RKO (cell line): Measurements from ENCODE around the gene DCTN4.

Experiments used
- DNase-seq: peaks from one replicate; pipeline ENCODE4 v3.0.0-alpha.2; 2016; ENCODE audit warnings: low spot score

Gene DCTN4

DNA sequence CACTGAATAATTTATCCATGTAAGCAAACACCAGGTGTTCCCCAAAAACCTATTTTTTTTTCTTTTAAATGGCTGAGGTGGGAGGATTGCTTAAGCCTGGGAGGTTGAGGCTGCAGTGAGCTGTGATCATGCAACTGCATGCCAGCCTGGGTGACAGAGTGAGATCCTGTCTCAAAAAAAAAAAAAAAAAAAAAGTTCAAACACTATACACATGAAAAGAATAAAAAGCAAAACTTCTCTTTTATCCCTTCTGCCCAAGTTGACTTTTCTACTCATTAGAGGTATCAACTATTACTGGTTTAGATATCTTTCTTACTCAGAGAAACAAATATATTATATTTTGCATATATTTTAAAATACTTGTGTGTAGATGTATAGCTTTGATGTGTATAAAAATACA, 17.8 kb downstream of the DCTN4 start:
- no peak for DNase-seq

GRCh38 chr5:150738862-150739261, 20.0 kb downstream of the DCTN4 start:
- DNase-seq, result no peak

DNA sequence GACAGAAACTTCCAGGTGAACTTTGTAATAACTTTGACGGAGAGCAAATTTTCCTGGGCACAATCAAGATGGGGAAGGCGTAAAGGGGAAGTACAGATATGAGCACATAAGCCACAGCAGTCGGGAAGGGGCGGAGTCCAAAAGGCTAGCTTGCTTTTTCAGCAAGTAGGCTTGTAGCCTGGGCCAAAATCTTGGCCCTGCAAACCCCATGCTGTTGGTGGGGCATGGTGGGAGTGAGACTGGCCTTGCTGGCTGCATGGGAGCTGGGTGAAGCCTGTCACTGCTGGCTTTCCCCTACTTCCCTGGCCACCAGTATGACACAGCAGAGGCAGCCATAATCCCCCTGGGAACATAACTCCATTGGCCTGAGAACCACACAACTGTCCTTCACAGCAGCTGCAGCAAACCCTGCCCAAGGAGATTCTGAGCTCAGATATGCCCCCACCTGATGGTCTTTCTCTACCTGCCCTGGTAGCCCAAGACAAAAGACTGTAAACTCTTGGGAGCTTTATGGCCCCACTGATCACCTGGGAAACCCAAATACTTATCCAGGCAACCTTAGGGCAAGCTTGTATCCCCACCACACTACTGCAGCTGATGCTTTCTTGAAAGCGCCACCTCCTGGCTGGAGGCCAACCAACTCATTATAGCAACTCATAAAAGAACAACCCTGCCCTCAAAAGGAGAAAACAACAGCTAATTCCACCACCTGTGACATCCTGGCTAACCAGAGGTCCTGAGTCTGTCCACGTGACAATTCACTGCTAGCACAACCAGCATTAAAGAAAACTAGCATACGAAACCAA, 24.0 kb downstream of the DCTN4 start:
- DNase-seq, result no peak

DNA sequence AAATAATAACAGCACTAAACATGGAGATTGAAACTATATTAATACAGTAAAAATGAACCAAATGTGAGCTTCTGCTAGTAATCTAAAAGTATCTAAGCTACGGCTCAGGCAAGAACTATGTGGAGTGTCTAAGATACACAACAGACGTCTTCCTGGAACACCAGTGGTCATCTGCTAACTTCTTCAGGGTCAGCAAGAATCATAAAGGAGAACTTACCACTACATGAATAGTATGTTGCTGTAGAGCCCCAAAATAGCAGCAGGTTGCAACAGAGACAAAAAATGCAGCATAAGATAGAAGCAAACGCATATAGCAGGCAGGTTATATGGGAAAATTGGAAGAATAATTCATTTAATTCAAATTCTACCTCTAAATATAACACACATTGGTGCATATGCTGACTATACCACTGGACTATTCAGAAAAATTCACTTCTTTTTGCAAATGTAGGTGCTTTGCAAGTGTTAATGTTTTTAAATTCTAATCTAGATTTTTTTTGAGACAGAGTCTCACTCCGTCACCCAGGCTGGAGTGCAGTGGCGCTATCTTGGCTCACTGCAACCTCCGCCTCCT, 27.1 kb downstream of the DCTN4 start:
- DNase-seq, result no peak

DNA sequence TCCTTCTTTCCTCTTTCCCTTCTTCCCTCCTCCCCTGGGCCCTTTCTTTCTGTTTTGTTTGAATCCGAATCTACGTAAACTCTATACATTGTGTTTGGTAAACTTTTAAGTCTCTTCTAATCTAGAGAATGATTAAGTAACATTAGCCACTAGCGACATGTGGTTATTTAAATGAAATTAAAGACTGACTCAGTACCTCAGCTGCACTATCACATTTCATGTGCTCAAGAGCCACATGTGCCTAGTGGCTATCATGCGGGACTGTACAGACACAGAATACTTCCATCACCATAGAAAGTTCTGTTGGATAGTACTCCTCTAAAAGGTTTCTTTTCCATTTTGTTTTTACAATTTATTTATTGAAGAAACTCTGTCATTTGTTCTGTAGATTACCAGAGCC, 29.0 kb downstream of the DCTN4 start:
- no peak for DNase-seq

GRCh38 chr5:150723845-150724244, 35.0 kb downstream of the DCTN4 start:
- DNase-seq, result peak; percentile 37

DNA sequence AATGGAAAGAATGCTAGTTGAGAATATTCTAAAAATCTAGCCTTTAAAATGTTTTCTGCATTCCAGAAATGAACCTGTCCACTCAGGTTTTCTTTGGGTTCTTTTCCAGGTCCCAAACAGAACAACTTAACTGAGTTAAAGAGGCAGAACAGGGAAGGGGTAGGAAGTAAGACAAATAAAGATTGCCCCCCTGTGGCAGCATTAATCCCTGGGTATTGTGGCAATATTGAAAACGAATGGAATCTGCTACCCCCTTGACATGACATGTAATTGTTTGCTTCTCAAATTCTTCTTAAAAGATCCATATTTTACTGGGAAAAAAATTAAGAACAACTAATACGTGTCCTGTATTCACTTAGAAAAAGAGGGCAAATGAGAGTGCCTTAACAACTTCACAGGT, 48.7 kb downstream of the DCTN4 start:
- DNase-seq, result peak; percentile 12

DNA sequence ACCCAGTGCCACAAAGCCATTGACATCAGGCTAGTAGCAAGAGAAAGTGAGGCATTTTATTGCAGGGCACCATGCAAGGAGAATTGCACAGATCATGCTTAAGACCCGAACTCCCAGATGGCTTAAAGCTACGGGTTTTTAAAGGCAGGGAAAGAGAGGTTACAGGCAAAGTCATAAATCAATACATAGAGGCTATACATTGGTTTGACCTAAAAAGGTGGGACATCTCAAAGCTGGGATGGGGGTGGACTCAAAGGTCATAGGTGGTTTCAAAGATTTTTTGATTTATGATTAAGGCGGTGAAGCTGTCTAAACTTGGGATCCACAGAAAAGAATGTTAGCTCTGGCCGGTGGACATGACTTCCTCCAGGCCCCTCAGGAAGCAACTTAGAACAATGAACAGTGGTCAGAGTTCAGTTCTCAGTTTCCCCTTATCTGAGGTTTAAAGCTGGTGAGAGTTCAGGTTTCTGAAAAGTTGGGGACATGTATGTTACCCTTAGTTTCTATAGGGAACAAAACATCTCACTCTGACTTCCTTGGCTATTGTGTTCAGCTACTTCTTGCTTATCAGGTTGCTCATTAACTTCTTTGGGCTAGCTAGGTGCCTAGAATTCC, 51.9 kb downstream of the DCTN4 start:
- DNase-seq, result no peak

- DNase-seq, result peak; percentile 36
These were observed 55.1 kb downstream of the DCTN4 start for GRCh38 chr5:150703762-150704161.

DNA sequence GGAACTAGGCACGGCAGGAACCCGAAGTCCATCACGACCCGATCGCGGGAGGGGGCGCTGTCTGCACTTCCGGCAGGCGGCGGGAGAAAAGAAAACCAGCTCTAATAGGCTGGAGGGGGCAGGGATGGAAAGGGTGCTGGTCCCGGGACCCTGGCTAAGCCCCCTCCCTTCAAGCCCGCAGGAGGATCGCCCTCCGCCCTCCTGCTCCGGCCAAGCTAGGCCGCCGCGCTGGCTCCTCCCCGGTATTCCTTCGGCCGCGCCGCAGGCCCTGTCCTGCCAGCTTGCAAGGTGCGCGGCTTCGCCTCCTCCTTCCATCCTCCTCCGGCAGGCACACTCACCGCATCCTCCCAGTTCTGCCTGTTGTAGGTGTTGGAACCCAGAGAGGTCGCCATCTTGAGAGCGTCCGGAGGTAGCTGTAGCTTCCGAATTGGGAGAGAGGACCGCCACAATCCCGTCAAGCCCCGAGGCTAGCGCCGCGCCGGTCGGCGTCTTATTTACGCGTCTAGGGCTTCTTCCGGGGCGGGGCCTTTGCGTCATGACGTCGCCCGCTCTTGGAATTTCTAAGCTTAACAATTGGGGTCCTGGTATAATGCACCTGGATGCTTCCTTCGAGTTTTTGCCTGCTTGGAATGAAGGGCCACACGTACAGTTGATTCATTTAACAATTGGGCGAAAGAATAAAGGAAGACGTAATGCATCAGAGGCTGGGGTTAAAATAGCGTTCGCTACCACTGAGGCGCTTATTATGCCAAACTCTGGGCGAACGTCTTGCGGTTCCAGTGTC, 58.0 kb downstream of the DCTN4 start, which contains the start of gene RBM22:
TSS of gene RBM22 (minus strand) at position 469 of the 784 bp plus-strand sequence. CDS start at position 392, 77 bp downstream.
- peak; percentile 92 for DNase-seq

GRCh38 chr5:150700246-150700593, 58.6 kb downstream of the DCTN4 start:
- DNase-seq, result peak; percentile 41

- DNase-seq, result no peak
These were observed 64.2 kb downstream of the DCTN4 start for GRCh38 chr5:150694612-150695011.

DNA sequence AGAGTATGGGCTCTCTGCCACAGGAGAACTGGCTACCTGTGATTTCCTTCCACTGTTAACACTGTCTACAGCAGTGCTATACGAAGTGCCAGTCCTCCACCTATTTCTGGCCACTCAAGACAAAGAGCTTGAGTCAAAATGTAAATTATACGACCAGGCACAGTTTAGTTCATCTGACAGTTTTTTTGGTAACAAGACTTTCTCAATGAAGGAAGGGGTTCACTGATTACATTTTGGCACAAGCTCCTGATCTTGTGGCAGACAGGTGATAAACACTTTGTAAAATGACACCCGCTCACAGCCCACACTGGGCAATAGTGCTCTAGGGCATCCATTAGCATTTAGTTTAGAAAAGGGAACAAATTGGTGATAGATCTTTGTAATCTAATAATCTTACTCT, 66.5 kb downstream of the DCTN4 start:
- DNase-seq, result no peak

- no peak for DNase-seq
These were observed 68.1 kb downstream of the DCTN4 start for GRCh38 chr5:150690760-150691159.

- no peak for DNase-seq
These were observed 69.7 kb downstream of the DCTN4 start for GRCh38 chr5:150689120-150689519.

GRCh38 chr5:150676578-150676977, 82.2 kb downstream of the DCTN4 start:
- no peak for DNase-seq

GRCh38 chr5:150675069-150675468, 83.7 kb downstream of the DCTN4 start:
- no peak for DNase-seq

DNA sequence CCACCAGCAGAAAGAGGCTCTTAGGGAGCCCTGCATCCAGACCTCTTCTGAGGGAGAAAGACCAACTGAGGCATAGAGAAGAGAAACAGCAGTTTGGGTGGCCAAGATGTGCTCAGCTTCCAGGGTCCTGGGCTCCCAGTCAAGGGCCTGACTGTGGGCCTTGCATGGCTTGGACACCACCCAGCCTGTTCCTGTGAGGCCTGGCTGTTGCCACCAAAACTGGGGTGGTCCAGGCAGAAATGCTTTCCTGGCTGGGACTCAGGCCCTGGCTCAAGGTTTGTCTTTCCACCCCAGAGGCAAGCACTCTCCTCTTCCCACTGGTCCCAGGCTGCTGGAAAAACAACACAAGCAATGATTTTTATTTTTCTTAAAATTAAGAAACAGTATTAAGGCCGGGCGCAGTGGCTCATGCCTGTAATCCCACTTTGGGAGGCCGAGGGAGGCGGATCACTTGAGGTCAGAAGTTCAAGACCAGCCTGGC, 84.4 kb downstream of the DCTN4 start:
- no peak for DNase-seq

DNA sequence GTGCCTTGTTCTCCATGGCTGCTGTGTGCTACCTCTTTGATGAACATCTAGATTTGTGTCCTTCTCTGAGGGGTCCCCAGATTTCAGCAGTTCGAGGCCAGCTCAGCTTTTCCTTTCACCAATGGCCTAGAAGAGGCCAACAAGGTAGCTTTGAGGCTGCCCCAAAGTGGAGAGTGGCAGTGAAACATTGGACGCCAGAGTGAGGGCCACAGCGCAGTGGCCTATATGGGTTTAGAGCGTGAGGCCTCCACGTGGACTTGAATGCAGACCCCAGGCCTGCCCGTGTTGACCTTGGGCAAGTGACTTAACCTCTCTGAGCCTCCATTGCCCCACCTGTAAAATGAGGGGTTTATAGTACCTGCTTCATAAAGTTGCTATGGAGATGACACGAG, 85.9 kb downstream of the DCTN4 start:
- DNase-seq, result no peak

GRCh38 chr5:150672237-150672883, 86.5 kb downstream of the DCTN4 start:
- no peak for DNase-seq

- DNase-seq, result no peak
These were observed 87.1 kb downstream of the DCTN4 start for GRCh38 chr5:150671509-150672236.
